DMS153 (cell line): Measurements from ENCODE around the gene PDP2.

Source experiments
- DNase-seq: peaks from one replicate; lab custom pipeline; 2025; lab: John Stamatoyannopoulos, UW

Gene PDP2

DNA sequence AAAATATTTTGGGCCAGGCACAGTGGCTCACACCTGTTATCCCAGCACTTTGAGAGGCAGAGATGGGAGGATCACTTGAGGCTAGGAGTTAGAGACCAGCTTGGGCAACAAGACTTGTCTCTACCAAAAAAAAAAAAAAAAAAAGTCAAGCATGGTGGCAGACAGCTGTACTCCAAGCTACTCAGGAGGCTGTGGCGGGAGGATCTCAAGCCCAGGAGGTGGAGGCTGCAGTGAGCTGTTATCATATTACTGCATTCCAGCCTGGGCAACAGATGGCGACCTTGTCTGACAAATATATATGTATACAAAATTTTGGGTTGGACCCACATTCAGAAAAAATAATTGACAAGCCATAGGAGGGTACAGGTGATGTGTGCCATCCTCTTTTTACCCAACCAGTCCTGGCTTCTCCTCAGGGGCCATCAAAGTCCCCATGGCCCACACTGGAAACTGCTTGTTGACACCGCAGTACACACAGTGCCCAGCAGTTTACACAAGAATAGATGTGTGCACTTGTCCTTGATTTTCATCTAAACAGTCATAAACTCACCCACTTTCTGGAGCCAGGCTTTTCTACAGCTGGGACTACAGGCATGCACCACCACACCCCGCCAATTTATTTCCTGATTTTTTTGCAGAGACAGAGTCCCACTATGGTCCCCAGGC, 56.7 kb downstream of the PDP2 start:
- DNase-seq, result no peak

DNA sequence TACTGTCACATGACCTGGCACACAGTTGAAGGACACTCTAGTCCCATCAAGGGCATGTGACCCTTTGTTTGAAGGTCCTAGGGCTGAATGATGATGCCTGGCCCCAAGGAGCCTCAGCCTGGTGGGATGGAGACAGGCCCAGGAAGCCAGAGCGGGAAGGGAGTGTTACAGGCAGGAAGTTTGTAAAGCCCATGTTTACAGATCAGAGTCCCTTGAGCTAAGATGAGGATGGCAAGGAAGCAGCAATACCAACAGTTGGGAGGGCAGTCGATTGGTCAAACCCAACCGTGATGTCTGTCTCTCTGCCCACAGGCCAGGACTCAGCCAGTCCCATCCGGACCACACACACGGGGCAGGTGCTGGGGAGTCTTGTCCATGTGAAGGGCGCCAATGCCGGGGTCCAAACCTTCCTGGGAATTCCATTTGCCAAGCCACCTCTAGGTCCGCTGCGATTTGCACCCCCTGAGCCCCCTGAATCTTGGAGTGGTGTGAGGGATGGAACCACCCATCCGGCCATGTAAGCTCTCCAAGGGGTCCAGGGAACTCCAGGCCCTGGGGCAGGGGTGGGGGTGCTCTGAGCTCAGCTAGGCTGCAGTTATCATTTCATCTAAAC, 57.5 kb downstream of the PDP2 start:
- DNase-seq, result no peak

DNA sequence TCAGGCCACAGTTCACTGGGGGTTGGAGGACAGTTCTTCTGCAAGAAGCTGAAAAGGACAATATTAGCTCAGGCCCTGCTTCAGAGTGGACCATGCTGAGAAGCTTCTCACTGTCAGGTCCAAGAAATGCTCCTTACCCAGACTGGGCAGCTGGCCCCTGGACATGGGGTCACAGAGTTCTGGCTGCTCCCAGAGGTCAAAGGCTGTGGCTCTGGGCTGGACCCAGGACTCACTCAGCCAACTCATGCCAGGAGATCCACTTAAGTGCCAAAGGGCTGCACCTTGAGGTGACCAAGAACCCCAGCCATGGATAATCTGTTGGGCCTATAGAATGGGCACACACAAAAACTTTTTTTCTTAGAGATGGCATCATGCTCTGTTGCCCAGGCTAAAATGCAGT, 59.1 kb downstream of the PDP2 start:
- DNase-seq, result no peak

DNA sequence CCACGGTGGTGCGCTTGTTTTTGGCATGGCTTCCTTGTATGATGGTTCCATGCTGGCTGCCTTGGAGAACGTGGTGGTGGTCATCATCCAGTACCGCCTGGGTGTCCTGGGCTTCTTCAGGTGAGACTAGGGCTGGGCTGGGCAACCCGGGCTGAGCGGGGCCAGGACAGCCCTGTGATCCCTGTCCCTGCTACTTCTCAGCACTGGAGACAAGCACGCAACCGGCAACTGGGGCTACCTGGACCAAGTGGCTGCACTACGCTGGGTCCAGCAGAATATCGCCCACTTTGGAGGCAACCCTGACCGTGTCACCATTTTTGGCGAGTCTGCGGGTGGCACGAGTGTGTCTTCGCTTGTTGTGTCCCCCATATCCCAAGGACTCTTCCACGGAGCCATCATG, 59.9 kb downstream of the PDP2 start:
- no peak for DNase-seq
